Adipocyte (in vitro differentiated cells): Measurements from ENCODE around the gene LRRTM2.

Experiments used
- DNase-seq: peaks from one replicate; pipeline ENCODE4 v3.0.0-alpha.2; 2015; ENCODE audit warnings: low read depth
- H3K27me3 ChIP-seq: replicated peaks from 2 replicates; pipeline ENCODE4 v1.7.0; 2013; ENCODE audit warnings: mild to moderate bottlenecking, low read length, moderate library complexity; ENCODE audit not compliant: control insufficient read depth, insufficient read depth
- H3K36me3 ChIP-seq: 2 replicates; pipeline ENCODE4 v1.7.0; 2013; ENCODE audit warnings: low read length, mild to moderate bottlenecking, moderate library complexity; ENCODE audit not compliant: control insufficient read depth, insufficient read depth, severe bottlenecking
- H3K4me1 ChIP-seq: 2 replicates; pipeline ENCODE4 v1.7.0; 2013; ENCODE audit warnings: mild to moderate bottlenecking, low read length, moderate library complexity; ENCODE audit not compliant: control insufficient read depth, insufficient read depth
- H3K4me3 ChIP-seq: 2 replicates; pipeline ENCODE4 v1.7.0; 2013; ENCODE audit warnings: mild to moderate bottlenecking, low read length, moderate library complexity
- H3K9ac ChIP-seq: 2 replicates; pipeline ENCODE4 v1.7.0; 2013; ENCODE audit warnings: mild to moderate bottlenecking, low read length, moderate library complexity
- H3K9me3 ChIP-seq: 2 replicates; pipeline ENCODE4 v1.7.0; 2013; ENCODE audit warnings: mild to moderate bottlenecking, low read length, moderate library complexity; ENCODE audit not compliant: control insufficient read depth

Gene LRRTM2

DNA sequence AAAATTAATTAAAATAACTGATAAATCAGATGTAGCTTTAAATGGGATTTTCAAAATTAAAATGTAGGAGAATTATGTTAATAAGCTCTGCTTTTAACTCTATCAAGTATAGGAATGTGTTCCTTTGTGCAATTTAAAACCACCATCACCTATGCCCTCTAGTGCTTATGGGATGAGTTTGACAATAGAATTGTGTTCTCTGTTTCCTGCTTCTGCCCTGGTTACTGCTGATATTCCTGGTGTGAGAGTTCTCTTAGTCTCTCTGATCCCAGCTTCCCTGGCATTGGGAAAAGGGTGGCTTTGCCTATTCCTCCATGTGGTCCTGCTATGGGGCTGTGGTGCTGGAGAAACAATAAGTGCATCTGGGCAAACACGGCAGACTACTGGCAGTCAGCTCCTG, 8.1 kb downstream of the LRRTM2 start:
- H3K4me1 ChIP-seq = peaks cover 10% of the 10 kb centered on the region
- H3K9me3 ChIP-seq = peaks cover 7% of the 10 kb centered on the region
- H3K4me3 ChIP-seq = no peak overlapping the region
- no peak overlapping the region for H3K9ac ChIP-seq
- no peak for DNase-seq
- H3K36me3 ChIP-seq = peaks cover 8% of the 10 kb centered on the region
- H3K27me3 ChIP-seq = no peaks in the 10 kb centered on the region

DNA sequence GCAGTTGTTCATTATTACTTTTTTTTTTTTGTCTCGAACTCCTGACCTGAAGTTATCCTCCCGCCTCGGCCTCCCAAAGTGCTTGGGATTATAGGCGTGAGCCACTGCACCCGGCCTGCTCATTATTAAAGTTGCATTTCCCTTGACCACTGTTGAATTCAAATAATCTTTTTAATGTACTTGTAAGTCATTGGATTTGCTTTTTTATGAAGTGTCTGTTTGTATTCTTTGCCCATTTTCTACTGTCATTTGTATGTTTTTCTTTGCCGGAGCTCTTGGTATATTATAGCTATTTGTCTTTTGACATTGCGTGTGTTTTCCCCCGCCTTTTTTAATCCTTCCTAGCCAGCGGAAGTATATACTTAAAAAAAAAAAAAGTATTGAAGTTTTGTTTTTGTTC, 22.0 kb downstream of the LRRTM2 start:
- Histone ChIP-seq H3K36me3 (no peaks in the 10 kb centered on the region), H3K27me3 (no peaks in the 10 kb centered on the region), H3K4me1 (peaks cover 23% of the 10 kb centered on the region)

DNA sequence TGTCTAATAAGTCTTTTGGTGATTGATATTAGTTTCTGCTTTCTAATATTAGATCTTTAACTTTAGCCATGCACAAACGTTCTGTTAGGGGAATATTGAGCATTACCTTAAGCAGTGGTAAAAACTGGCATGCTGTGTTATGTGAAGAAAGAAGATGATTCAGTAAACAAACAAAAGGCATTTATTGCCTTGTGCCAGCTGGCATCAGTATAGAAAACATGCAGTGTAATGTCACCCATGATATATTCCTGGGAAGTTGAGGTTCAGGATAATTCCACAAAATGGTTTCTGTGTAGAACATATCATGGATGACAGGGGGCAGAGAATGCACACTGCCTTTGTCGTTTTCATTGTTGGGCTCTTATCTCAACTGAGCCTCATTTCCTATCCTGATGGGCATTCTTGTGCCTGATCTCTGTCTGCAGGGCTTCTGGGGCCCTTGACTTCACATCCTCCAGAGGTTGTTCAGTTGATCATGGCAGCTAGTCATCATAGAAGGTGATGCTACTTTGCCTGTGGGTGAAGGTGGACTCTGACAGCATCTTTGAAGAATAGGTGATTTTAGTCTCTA, 24.2 kb downstream of the LRRTM2 start:
- Histone ChIP-seq H3K27me3 (no peaks in the 10 kb centered on the region), H3K4me1 (peaks cover 31% of the 10 kb centered on the region), H3K4me3 (no peak overlapping the region), H3K9ac (no peak overlapping the region), H3K36me3 (no peaks in the 10 kb centered on the region), H3K9me3 (no peaks in the 10 kb centered on the region)
- DNase-seq = no peak

More for the DNA sequence above, 22.0 kb downstream of the LRRTM2 start:
- Histone ChIP-seq H3K9me3 (no peaks in the 10 kb centered on the region), H3K4me3 (no peak overlapping the region), H3K9ac (no peak overlapping the region)
- DNase-seq = no peak

DNA sequence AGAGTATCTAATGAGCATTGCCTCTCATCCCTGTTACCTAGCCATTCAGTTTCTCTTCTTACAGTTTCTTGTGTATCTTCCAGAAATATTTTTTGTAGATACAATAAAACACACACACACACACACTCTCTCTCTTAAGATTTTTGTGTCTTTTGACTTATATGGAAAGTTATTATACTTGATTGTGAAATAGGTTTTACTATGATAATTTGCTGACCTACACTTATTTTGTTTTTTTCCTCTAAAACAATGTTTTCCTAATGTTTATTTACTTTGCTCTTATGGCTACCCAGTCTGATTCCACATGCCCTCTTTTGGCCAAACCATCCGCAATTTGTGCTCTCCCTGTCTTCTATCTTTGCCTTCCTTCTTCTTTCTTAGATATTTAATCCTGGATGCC, 25.3 kb downstream of the LRRTM2 start:
- peaks cover 41% of the 10 kb centered on the region for H3K4me1 ChIP-seq
- H3K9me3 ChIP-seq = no peaks in the 10 kb centered on the region
- H3K36me3 ChIP-seq = no peaks in the 10 kb centered on the region
- no peak overlapping the region for H3K4me3 ChIP-seq
- no peaks in the 10 kb centered on the region for H3K27me3 ChIP-seq
- H3K9ac ChIP-seq = no peak overlapping the region
- DNase-seq = no peak

DNA sequence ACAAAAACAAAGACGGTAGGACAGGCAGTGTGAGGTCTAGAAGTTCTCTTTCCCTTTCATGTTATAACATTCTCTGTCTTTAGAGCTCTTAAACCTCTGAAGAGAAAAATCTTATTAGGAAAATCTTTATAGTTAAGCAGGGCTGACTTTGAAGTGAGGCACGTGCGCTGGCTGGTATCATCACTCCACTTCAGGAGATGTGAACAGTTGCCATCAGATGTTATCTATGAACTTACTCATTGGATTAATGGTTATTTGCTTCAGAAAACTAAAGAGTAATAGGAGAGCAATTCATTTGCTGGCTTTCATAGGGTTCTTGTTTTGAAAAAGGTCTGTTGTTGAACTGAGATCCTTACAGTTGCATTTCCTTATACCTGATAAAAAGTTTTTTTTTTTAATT, 25.7 kb downstream of the LRRTM2 start:
- no peak overlapping the region for H3K9ac ChIP-seq
- H3K4me3 ChIP-seq = no peak overlapping the region
- H3K27me3 ChIP-seq = no peaks in the 10 kb centered on the region
- H3K36me3 ChIP-seq = no peaks in the 10 kb centered on the region
- H3K4me1 ChIP-seq = peaks cover 45% of the 10 kb centered on the region
- H3K9me3 ChIP-seq = no peaks in the 10 kb centered on the region
- no peak for DNase-seq

DNA sequence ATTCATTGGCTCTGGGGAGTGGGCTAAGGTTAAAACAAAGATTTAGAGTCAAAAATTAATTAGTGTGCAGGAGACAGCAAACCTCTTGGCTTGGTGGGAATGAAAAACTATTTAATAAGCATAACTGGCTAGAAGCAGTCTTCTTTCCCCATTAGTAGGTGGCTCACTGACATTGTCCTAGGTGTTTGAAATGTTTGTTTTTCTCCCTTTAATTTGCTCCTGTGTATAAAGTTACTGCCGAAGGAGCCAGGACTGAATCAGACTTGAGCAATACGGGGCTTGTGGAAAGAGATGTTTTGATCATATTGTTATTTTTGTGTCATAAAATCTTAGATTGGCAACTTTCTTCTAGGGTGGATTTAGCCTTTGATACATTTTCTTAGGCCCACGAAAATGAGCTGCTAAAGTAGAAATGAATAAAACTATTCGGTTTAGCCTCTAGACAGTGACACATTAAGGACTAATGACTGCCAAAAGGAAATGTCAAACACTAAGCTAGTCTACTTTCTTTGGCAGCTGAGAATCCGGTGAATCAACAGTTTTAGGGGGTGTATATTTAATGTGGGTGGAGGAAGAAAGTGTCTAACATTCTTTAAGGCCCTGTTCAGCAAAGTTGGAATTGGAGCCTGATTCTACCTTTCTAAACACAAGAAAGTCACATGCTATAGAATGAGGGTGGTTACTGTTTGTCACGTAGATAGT, 30.2 kb downstream of the LRRTM2 start:
- Histone ChIP-seq H3K4me1 (peaks cover 64% of the 10 kb centered on the region), H3K9ac (peak overlapping the region; percentile 83), H3K9me3 (no peaks in the 10 kb centered on the region), H3K4me3 (peak overlapping the region; percentile 70), H3K36me3 (peaks cover 4% of the 10 kb centered on the region), H3K27me3 (no peaks in the 10 kb centered on the region)
- DNase-seq = peak; percentile 75

DNA sequence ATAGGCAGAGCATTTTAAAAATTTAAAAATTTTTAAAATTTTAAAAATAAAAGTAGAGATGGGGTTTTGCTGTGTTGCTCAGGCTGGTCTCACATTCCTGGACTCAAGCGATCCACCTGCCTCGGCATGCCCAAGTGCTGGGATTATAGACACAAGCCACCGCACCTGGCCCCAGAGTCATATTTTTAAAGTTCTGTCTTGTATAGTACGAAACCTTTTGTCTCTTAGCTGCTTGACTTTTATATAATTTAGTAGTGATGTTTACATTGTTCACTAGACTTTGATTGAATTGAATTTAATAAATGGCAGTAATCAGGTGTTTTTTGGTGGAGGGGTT, 31.0 kb downstream of the LRRTM2 start:
- H3K27me3 ChIP-seq = no peaks in the 10 kb centered on the region
- H3K9ac ChIP-seq = peak overlapping the region; percentile 83
- no peaks in the 10 kb centered on the region for H3K9me3 ChIP-seq
- H3K4me3 ChIP-seq = peak overlapping the region; percentile 70
- peaks cover 60% of the 10 kb centered on the region for H3K4me1 ChIP-seq
- DNase-seq = no peak
- H3K36me3 ChIP-seq = peaks cover 4% of the 10 kb centered on the region

DNA sequence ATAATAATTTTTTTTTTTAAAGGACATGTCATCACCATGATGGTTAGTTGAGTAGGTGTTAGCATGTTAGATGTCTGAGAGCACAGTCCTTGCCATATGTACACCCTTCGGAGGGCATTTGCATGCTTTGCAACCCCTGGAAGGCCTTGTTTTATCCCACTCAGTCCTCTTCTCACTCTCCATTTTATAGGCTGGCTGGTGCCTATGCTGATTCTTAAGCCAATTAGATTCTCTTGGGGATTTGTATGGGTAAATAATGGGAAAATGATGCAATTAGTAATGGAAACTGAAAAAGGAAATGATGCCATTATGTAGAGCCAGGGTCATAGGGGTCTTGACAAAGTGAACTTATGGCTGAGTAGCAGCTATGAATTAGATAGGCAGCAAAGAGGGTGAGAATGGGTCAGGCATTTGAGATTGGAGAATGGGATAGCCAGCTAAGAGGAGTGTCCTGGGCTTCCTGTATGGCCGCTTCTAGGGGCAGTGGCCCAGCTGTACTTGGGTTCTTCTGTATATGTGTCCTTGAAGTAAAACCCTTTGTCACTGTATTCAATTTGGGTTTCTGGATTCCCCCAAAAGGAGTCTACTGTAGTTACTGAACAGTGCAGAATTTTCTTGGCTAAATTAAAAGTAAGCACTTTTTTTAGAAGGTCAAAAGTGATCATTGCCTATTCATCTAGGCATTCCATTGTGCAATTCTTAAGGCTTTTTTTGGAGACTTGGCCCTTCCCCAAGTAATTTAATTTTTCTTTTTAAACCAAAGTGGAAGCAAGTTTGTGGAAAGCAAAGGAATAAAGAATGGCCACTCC, 31.6 kb downstream of the LRRTM2 start:
- no peaks in the 10 kb centered on the region for H3K27me3 ChIP-seq
- H3K9me3 ChIP-seq = no peaks in the 10 kb centered on the region
- H3K4me3 ChIP-seq = peak overlapping the region; percentile 70
- peak; percentile 52 for DNase-seq
- peaks cover 60% of the 10 kb centered on the region for H3K4me1 ChIP-seq
- H3K36me3 ChIP-seq = peaks cover 4% of the 10 kb centered on the region
- H3K9ac ChIP-seq = peak overlapping the region; percentile 66

DNA sequence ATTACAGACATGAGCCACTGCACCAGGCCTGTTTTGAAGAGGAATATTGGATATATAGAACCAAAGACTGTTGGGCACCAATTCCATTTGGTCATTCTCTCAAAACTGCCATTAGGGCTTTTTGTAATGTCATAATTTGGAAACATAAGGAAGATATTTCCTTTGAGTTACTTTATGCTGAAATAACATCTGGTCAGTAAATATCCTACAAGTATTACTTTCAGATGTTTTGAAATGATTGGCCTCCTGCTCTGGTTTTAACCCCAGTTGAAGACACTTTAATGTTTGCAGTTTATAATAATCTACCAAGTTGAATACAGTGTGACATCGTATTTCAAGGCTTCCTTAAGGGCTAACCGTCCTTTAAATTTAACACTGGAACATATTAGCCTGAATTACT, 33.6 kb downstream of the LRRTM2 start:
- peak; percentile 31 for DNase-seq
- Histone ChIP-seq H3K4me1 (peaks cover 57% of the 10 kb centered on the region), H3K27me3 (no peaks in the 10 kb centered on the region), H3K9me3 (no peaks in the 10 kb centered on the region), H3K9ac (peak overlapping the region; percentile 68), H3K36me3 (peaks cover 4% of the 10 kb centered on the region), H3K4me3 (no peak overlapping the region)

DNA sequence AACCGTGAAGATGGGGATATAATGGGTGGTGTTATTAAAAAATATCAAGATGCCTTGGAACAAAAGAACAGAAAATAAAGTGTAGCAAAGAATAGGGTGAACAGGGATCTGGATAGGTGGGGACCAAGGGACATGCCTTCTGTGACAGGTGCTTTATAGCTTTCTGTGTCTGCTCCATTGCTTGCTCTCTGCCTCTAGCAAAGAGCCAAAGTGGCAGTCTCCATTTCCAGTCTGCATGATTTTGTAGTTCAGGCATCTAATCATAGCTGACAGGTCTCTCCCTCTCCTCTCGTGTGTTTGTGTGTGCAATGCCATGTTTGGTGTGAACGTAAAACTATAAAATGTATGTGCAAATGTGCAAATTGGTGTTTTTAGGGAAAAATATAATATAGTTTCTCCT, 35.0 kb downstream of the LRRTM2 start:
- Histone ChIP-seq H3K27me3 (no peaks in the 10 kb centered on the region), H3K9ac (no peak overlapping the region), H3K4me3 (no peak overlapping the region), H3K36me3 (peaks cover 4% of the 10 kb centered on the region), H3K9me3 (no peaks in the 10 kb centered on the region), H3K4me1 (peaks cover 43% of the 10 kb centered on the region)
- no peak for DNase-seq

DNA sequence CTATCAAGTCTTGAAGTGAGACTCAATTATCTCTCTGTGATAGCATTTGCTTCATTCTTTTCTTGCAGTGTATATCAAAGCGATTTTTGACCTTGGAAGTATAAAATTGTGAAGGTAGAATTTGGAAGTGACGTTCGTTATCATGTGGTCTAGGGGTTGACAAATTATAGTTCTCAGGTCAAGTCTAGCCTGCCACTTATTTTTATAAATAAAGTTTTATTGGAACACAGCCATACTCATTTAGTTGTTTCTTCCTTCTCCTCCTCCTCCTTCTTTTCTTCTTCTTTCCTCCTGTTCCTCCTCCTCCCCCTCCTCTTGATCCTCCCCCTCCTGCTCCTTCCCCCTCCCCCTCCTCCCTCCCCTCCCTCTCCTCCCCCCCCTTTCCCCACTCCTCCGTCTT, 38.0 kb downstream of the LRRTM2 start:
- peaks cover 9% of the 10 kb centered on the region for H3K36me3 ChIP-seq
- H3K9me3 ChIP-seq = no peaks in the 10 kb centered on the region
- H3K9ac ChIP-seq = no peak overlapping the region

More for the DNA sequence above, 38.0 kb downstream of the LRRTM2 start:
- peaks cover 22% of the 10 kb centered on the region for H3K4me1 ChIP-seq
- H3K4me3 ChIP-seq = no peak overlapping the region
- no peak for DNase-seq
- no peaks in the 10 kb centered on the region for H3K27me3 ChIP-seq
